LNCAP (cell line): ENCODE results near the gene ZNF594.

Experiments used
- CTCF ChIP-seq: fragments of 450-650 bp; IDR thresholded peaks from 2 replicates; pipeline ENCODE4 v1.5.1; 2017; ENCODE audit warnings: mild to moderate bottlenecking

ZNF594 gene

GRCh38 chr17:5135726-5136579 is 55.7 kb downstream of the ZNF594 start:
- TF ChIP-seq CTCF: no peak

GRCh38 chr17:5133311-5133710 is 58.4 kb downstream of the ZNF594 start:
- TF ChIP-seq CTCF: no peak

- TF ChIP-seq CTCF: no peak
Observed at GRCh38 chr17:5131146-5131715, 60.4 kb downstream of the ZNF594 start.
